Measurements from ENCODE around the gene BAZ2B.

DNA sequence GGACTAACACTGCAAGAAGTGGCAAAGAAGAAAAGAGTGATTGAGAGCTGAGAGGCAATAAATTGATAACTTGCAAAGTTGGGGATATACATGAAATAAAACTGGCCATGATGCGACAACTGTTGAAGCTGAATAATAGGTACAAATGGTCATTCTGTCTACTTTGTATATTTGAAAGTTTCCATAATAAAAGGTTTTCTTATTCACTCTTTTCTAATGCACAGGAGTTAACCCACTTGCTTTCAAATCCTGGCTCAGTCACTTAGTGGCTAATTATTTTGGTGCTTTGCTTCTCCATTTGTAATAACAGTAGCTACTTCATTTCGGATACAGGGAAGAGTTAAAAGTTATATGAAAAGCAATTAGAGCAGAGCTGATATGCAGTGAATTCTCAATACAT, 170.1 kb downstream of the BAZ2B start:
- TF ChIP-seq, protein P1, sequence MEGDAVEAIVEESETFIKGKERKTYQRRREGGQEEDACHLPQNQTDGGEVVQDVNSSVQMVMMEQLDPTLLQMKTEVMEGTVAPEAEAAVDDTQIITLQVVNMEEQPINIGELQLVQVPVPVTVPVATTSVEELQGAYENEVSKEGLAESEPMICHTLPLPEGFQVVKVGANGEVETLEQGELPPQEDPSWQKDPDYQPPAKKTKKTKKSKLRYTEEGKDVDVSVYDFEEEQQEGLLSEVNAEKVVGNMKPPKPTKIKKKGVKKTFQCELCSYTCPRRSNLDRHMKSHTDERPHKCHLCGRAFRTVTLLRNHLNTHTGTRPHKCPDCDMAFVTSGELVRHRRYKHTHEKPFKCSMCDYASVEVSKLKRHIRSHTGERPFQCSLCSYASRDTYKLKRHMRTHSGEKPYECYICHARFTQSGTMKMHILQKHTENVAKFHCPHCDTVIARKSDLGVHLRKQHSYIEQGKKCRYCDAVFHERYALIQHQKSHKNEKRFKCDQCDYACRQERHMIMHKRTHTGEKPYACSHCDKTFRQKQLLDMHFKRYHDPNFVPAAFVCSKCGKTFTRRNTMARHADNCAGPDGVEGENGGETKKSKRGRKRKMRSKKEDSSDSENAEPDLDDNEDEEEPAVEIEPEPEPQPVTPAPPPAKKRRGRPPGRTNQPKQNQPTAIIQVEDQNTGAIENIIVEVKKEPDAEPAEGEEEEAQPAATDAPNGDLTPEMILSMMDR (IDR thresholded peaks at IDR 0.05), result no peak
- no peak for TF ChIP-seq POLR2A (IDR thresholded peaks at IDR 0.05)
